ENCODE results near the gene TGOLN2. TPM values are rescaled to one million over a fixed set of nuclear protein-coding genes. Genes with fewer than 3 reads are reported as not detected.

The TGOLN2 gene
- polyA plus RNA-seq, 3 donors: 68.2 to 157 (median 111) TPM

GRCh38 chr2:85369500-85369899, 41.7 kb upstream of the TGOLN2 start:
- DNase-seq: no peak
- intact Hi-C loops (cut with micrococcal nuclease): no loop called here
- H3K4me3 Mint-ChIP-seq: no peak overlapping the region
- H3K4me2 ChIP-seq (replicated peaks; ENCODE audit: extremely low read depth, low read length, poor library complexity, severe bottlenecking): no peak overlapping the region
- no peaks in the 10 kb centered on the region for H3K4me1 ChIP-seq (ENCODE audit: control insufficient read depth in 1 of 2, insufficient read depth in 2 of 2, low read length in 2 of 2)
- no peak overlapping the region for H2AFZ ChIP-seq (ENCODE audit: insufficient read depth, low read depth, low read length, poor library complexity, severe bottlenecking)
- 100% methylated on average over 1 of the region's 5 CpGs for WGBS (ENCODE audit: insufficient coverage)
- no peaks in the 10 kb centered on the region for H3K79me2 ChIP-seq (ENCODE audit: insufficient read depth, low read length)
- peaks cover 49 to 50% of the 10 kb centered on the region in 2 donors for H3K36me3 Mint-ChIP-seq
- no peak overlapping the region for H3K4me3 ChIP-seq (replicated peaks in 1 of 3; ENCODE audit: low read depth in 2 of 3, low read length in 3 of 3)
- peaks cover 0 to 6% (median 0%) of the 10 kb centered on the region in 7 donors for H3K9me3 Mint-ChIP-seq
- no peak overlapping the region for H3K27ac Mint-ChIP-seq
- TF ChIP-seq CTCF (IDR thresholded peaks at IDR 0.05): no peak
- no peak overlapping the region for H3K9ac ChIP-seq (ENCODE audit: insufficient read depth, low read length, poor library complexity, severe bottlenecking)
- no peaks in the 10 kb centered on the region for H4K20me1 ChIP-seq (ENCODE audit: insufficient read depth, low read length)
- no peaks in the 10 kb centered on the region for H3K27me3 Mint-ChIP-seq (ENCODE audit: low read depth in 3 of 3)
- peaks cover 6 to 50% of the 10 kb centered on the region in 2 donors for H3K36me3 ChIP-seq (replicated peaks in 1 of 2; ENCODE audit: control insufficient read depth in 1 of 2, insufficient read depth in 2 of 2, low read length in 2 of 2)
- H3K9me3 ChIP-seq (replicated peaks in 1 of 2; ENCODE audit: control insufficient read depth in 1 of 2, insufficient read depth in 1 of 2, low read length in 2 of 2): peaks cover 0 to 3% of the 10 kb centered on the region in 2 donors
- H3K27ac ChIP-seq (ENCODE audit: low read depth in 1 of 2, low read length in 2 of 2): no peak overlapping the region
- H3K27me3 ChIP-seq (ENCODE audit: control insufficient read depth in 2 of 2, insufficient read depth in 2 of 2, low read length in 2 of 2): no peaks in the 10 kb centered on the region
- no peaks in the 10 kb centered on the region for H3K4me1 Mint-ChIP-seq

- Histone ChIP-seq H3K36me3 (replicated peaks in 1 of 2; ENCODE audit: control insufficient read depth in 1 of 2, insufficient read depth in 2 of 2, low read length in 2 of 2) (peaks cover 6 to 53% of the 10 kb centered on the region in 2 donors), H3K27ac (ENCODE audit: low read depth in 1 of 2, low read length in 2 of 2) (no peak overlapping the region), H3K9ac (ENCODE audit: insufficient read depth, low read length, poor library complexity, severe bottlenecking) (no peak overlapping the region), H3K27me3 (ENCODE audit: control insufficient read depth in 2 of 2, insufficient read depth in 2 of 2, low read length in 2 of 2) (no peaks in the 10 kb centered on the region), H3K9me3 (replicated peaks in 1 of 2; ENCODE audit: control insufficient read depth in 1 of 2, insufficient read depth in 1 of 2, low read length in 2 of 2) (peaks cover 0 to 3% of the 10 kb centered on the region in 2 donors), H3K4me1 (ENCODE audit: control insufficient read depth in 1 of 2, insufficient read depth in 2 of 2, low read length in 2 of 2) (no peaks in the 10 kb centered on the region), H4K20me1 (ENCODE audit: insufficient read depth, low read length) (no peaks in the 10 kb centered on the region), H3K4me3 (replicated peaks in 1 of 3; ENCODE audit: low read depth in 2 of 3, low read length in 3 of 3) (no peak overlapping the region), H2AFZ (ENCODE audit: insufficient read depth, low read depth, low read length, poor library complexity, severe bottlenecking) (no peak overlapping the region), H3K4me2 (replicated peaks; ENCODE audit: extremely low read depth, low read length, poor library complexity, severe bottlenecking) (no peak overlapping the region), H3K79me2 (ENCODE audit: insufficient read depth, low read length) (no peaks in the 10 kb centered on the region)
- Mint-ChIP-seq H3K36me3 (peaks cover 47 to 48% of the 10 kb centered on the region in 2 donors), H3K9me3 (peaks cover 0 to 3% (median 0%) of the 10 kb centered on the region in 7 donors), H3K27me3 (ENCODE audit: low read depth in 3 of 3) (no peaks in the 10 kb centered on the region), H3K4me3 (no peak overlapping the region), H3K4me1 (no peaks in the 10 kb centered on the region), H3K27ac (peak overlapping the region in 1 of 7 donors; percentile 66)
- DNase-seq: no peak
- no peak for TF ChIP-seq CTCF (IDR thresholded peaks at IDR 0.05)
- intact Hi-C loops (cut with micrococcal nuclease): no loop called here
Measured at GRCh38 chr2:85368921-85369320, 41.1 kb upstream of the TGOLN2 start.

Measured in CD14-positive monocyte (primary cell).